Measurements from ENCODE around the gene PTPRG. TPM values are rescaled to one million over a fixed set of nuclear protein-coding genes. Genes with fewer than 3 reads are reported as not detected.

Gene PTPRG
- total and polyA plus RNA-seq, 10 of the 15 experiments (the other 5 are each of a cell fraction or from before 2014, with no cell fraction given): 0.29 to 20.7 (median 1.4) TPM

DNA sequence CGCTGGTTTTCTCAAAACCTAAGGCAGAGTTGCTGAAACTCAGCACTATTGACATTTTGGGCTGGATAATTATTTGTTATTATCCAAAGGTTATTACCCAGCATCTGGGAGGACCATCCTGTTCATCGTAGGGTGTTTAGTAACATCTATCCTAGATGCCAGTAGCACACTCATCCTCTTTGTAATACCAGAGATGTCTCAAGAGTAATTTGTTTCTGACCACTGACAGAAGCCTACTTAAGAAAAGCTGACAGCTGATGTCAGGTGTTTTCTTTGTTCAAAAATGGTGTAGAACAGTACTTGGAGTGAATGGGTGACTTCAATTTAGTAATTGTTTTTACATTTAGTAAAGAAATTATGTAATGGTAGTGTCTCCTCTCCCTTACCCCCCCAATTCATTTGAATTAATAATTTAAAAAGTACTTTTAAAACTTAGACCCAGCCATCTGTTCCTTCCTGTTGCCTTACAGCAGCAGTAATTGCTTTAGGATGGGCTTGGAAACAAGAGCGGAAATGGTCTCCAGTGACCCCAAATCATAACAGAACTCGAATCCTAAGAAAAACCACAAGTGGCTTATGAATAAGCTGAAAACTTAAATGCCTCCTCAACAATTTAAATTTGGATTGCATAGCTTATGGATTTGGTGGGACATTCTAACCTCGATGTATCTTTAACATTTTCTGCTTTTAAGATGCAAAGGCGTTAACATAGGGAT lies 105.4 kb downstream of the PTPRG start (continued):
- TF ChIP-seq HDAC6 (IDR thresholded peaks at IDR 0.05; ENCODE audit: unreplicated experiment) (no peak), SP1 (IDR thresholded peaks at IDR 0.05; ENCODE audit: low read depth, low read length) (no peak), FOXM1 (IDR thresholded peaks at IDR 0.05; ENCODE audit: low read depth, low read length) (no peak), ZNF217 (IDR thresholded peaks at IDR 0.05) (no peak)

DNA sequence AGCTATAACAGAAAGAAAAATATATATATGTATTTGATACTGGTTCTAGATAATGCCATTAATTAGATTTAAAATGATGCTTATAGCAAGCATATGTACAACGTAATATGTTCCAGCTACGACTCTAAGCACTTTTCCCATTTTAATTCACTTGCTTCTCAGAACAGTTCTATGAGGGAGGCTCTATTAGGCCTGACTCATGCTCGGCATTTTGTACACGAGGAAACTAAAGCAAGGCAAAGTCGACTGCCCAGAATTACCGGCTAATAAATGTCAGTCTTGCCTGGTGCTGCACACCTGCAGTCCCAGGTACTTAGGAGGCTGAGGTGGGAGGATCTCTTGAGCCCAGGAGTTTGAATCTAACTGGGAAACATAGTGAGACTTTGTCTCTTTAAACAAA lies 106.0 kb downstream of the PTPRG start:
- Histone ChIP-seq H3K27me3 (replicated peaks in 1 of 2; ENCODE audit: control insufficient read depth in 2 of 2, insufficient read depth in 2 of 2, low read length in 1 of 2) (no peaks in the 10 kb centered on the region), H3K4me1 (ENCODE audit: control insufficient read depth, insufficient read depth, low read length) (no peaks in the 10 kb centered on the region), H3K27ac (ENCODE audit: control insufficient read depth, insufficient read depth) (no peak overlapping the region), H3K9ac (ENCODE audit: control insufficient read depth, insufficient read depth, low read length) (no peak overlapping the region), H3K79me2 (ENCODE audit: control insufficient read depth, insufficient read depth, low read length) (no peaks in the 10 kb centered on the region), H3K4me3 (no peak overlapping the region), H3K4me2 (ENCODE audit: control insufficient read depth, insufficient read depth) (no peak overlapping the region), H4K20me1 (ENCODE audit: control insufficient read depth, insufficient read depth) (no peaks in the 10 kb centered on the region), H2AFZ (ENCODE audit: control insufficient read depth, low read depth, low read length) (no peak overlapping the region), H3K36me3 (ENCODE audit: control insufficient read depth in 2 of 2, insufficient read depth in 2 of 2, low read length in 1 of 2) (no peaks in the 10 kb centered on the region), H3K9me3 (replicated peaks; ENCODE audit: control insufficient read depth, insufficient read depth, low read length) (no peaks in the 10 kb centered on the region)
- no TSS peak for BruUV-seq (replicated peaks)
- ChIA-PET POLR2A (interaction anchor here (1.0 to 1.5 kb wide), 3 partner anchors 10 to 97 kb away, joined by 3 read pairs; no protein-coding TSS in a partner anchor), RAD21 (ENCODE audit: unreplicated experiment) (interaction anchor here (0.7 to 5.9 kb wide), 6 partner anchors 11 to 102 kb away, joined by 3 to 30 read pairs (median 5); no protein-coding TSS in a partner anchor), CTCF (interaction anchor here (0.9 to 2.1 kb wide), 4 partner anchors 32 to 107 kb away, joined by 3 to 11 read pairs (median 3); no protein-coding TSS in a partner anchor), SMC1A (ENCODE audit: uncharacterized antibody, unreplicated experiment) (interaction anchor here (0.7 to 3.4 kb wide), 8 partner anchors 9 to 145 kb away, joined by 3 to 16 read pairs (median 4); no protein-coding TSS in a partner anchor)
- TF ChIP-seq WRNIP1 (IDR thresholded peaks at IDR 0.05; ENCODE audit: borderline replicate concordance, low read depth, low read length) (no peak), NFYB (IDR thresholded peaks at IDR 0.05; ENCODE audit: insufficient read depth, low read depth, low read length) (no peak), CHD4 (IDR thresholded peaks at IDR 0.05) (no peak), NR2C2 (IDR thresholded peaks at IDR 0.05; ENCODE audit: borderline replicate concordance, control insufficient read depth, insufficient read length, low read depth) (no peak), RCOR1 (conservative IDR thresholded peaks at IDR 0.05; ENCODE audit: low read depth, low read length) (no peak), BHLHE40 (IDR thresholded peaks at IDR 0.05; ENCODE audit: borderline replicate concordance in 1 of 2, low read depth in 2 of 2, low read length in 1 of 2) (no peak), STAT1 (conservative IDR thresholded peaks at IDR 0.05) (no peak), ESRRA (IDR thresholded peaks at IDR 0.05; ENCODE audit: low read length) (no peak), KAT2A (conservative IDR thresholded peaks at IDR 0.05; ENCODE audit: control insufficient read depth, low read depth, low read length) (no peak)
- TF ChIP-seq, protein P1, sequence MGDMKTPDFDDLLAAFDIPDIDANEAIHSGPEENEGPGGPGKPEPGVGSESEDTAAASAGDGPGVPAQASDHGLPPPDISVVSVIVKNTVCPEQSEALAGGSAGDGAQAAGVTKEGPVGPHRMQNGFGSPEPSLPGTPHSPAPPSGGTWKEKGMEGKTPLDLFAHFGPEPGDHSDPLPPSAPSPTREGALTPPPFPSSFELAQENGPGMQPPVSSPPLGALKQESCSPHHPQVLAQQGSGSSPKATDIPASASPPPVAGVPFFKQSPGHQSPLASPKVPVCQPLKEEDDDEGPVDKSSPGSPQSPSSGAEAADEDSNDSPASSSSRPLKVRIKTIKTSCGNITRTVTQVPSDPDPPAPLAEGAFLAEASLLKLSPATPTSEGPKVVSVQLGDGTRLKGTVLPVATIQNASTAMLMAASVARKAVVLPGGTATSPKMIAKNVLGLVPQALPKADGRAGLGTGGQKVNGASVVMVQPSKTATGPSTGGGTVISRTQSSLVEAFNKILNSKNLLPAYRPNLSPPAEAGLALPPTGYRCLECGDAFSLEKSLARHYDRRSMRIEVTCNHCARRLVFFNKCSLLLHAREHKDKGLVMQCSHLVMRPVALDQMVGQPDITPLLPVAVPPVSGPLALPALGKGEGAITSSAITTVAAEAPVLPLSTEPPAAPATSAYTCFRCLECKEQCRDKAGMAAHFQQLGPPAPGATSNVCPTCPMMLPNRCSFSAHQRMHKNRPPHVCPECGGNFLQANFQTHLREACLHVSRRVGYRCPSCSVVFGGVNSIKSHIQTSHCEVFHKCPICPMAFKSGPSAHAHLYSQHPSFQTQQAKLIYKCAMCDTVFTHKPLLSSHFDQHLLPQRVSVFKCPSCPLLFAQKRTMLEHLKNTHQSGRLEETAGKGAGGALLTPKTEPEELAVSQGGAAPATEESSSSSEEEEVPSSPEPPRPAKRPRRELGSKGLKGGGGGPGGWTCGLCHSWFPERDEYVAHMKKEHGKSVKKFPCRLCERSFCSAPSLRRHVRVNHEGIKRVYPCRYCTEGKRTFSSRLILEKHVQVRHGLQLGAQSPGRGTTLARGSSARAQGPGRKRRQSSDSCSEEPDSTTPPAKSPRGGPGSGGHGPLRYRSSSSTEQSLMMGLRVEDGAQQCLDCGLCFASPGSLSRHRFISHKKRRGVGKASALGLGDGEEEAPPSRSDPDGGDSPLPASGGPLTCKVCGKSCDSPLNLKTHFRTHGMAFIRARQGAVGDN (IDR thresholded peaks at IDR 0.05): no peak
- TF ChIP-seq, protein P2, sequence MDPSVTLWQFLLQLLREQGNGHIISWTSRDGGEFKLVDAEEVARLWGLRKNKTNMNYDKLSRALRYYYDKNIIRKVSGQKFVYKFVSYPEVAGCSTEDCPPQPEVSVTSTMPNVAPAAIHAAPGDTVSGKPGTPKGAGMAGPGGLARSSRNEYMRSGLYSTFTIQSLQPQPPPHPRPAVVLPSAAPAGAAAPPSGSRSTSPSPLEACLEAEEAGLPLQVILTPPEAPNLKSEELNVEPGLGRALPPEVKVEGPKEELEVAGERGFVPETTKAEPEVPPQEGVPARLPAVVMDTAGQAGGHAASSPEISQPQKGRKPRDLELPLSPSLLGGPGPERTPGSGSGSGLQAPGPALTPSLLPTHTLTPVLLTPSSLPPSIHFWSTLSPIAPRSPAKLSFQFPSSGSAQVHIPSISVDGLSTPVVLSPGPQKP (IDR thresholded peaks at IDR 0.05; ENCODE audit: low read depth, low read length): no peak
- TF ChIP-seq, protein P3, sequence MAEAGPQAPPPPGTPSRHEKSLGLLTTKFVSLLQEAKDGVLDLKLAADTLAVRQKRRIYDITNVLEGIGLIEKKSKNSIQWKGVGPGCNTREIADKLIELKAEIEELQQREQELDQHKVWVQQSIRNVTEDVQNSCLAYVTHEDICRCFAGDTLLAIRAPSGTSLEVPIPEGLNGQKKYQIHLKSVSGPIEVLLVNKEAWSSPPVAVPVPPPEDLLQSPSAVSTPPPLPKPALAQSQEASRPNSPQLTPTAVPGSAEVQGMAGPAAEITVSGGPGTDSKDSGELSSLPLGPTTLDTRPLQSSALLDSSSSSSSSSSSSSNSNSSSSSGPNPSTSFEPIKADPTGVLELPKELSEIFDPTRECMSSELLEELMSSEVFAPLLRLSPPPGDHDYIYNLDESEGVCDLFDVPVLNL (IDR thresholded peaks at IDR 0.05; ENCODE audit: low read depth, low read length): no peak
- in situ Hi-C loops (cut with MboI) (no loop called here), intact Hi-C loops (cut with micrococcal nuclease; ENCODE audit: unreplicated experiment) (no loop called here)
- FAIRE-seq: no peak
- WGBS (ENCODE audit: insufficient coverage, insufficient replicate concordance, low lambda C conversion rate, missing lambda C conversion rate): 31% methylated on average over 6 of the region's 6 CpGs
- DNase-seq (ENCODE audit: low read depth, low spot score): no peak
- ATAC-seq: no peak
